Inflammatory macrophage treated with lipopolysaccharide for 4 hours (primary cell): ENCODE measurements around the gene PIGR.

Experiments
- DNase-seq: peaks from one replicate; pipeline ENCODE4 v3.0.0-alpha.2; 2020

Gene PIGR

GRCh38 chr1:206946261-206946660 is at the start of gene PIGR:
PIGR (minus strand) TSS chr1:206946466; CDS start chr1:206940531, 5,935 bp downstream.
- no peak for DNase-seq

GRCh38 chr1:206992790-206993189 is 46.5 kb upstream of the PIGR start:
- no peak for DNase-seq

- no peak for DNase-seq
Observed at GRCh38 chr1:206987873-206988272, 41.6 kb upstream of the PIGR start.

GRCh38 chr1:206986885-206987284 is 40.6 kb upstream of the PIGR start:
- no peak for DNase-seq

GRCh38 chr1:206986402-206986801 is 40.1 kb upstream of the PIGR start:
- DNase-seq: no peak

GRCh38 chr1:206985162-206985749 is 39.0 kb upstream of the PIGR start:
- DNase-seq: no peak

GRCh38 chr1:206982216-206982615 is 36.0 kb upstream of the PIGR start:
- DNase-seq: peak; percentile 69

DNA sequence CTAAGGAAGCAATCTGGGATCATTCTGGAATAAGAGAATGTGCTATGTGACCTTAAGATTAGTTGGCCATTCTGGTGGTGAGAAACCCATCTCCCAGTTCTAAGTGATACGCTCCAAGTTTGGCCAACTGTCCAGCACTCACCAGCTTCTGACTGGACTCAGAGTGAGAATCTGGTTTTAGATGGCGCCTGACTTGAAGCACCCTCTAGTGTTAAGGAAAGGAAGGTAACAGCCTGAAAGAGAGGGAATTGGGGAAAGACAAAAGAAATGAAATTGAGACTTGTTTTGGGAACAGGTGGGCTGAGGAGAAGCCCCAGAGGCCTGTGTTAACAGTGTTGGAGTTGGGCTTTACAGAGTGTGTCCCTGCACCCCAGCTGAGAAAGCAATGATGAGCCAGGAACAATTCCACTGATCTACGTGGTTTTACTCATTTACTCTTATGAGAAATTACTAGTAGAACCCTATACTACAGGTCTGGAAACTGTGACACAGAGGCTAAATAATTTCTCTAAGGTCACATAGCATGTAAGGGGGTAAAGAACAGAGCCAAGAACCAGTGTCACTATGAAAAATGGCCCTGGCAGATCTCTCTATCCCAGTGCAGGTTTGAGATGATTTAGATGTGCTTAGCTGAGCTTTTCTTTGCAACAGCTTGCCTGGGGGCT is 33.2 kb upstream of the PIGR start:
- DNase-seq: peak; percentile 47

DNA sequence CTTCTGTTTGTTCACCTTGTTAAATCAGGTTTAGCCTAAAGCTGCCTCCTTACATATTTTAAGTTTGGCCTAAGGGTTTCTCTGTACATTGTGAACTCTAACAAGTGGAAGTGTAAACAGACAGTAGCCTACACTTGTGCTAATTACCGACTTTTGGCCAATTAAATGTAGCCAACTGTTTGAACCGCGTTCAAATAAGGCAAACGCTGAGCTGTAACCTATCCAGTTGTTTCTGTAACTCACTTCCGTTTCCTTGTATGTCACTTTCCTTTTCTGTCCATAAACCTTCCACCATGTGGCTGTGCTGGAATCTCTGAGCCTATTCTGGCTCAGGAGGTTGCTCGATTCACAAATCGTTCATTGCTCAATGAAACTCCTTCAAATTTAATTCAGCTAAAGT is 32.0 kb upstream of the PIGR start:
- DNase-seq: no peak

DNA sequence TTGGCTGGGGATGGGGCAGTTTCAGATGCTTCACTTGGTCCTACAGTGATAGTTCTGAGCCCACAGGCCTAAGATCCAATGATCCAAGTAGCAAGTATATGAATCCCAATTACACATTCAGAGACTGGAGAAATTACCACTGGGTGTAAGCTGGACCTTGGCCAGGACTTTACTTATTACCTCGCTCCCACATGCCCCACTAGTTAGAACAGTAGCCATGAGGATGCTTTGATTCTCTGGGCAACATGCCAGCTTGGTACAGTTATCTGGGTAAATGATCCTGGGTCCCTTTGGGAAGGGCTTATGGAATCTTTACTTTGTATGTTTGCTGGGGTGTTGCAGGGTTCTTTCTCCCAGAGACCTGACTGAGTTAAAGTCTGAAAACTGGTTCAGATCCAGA is 29.0 kb upstream of the PIGR start:
- no peak for DNase-seq

DNA sequence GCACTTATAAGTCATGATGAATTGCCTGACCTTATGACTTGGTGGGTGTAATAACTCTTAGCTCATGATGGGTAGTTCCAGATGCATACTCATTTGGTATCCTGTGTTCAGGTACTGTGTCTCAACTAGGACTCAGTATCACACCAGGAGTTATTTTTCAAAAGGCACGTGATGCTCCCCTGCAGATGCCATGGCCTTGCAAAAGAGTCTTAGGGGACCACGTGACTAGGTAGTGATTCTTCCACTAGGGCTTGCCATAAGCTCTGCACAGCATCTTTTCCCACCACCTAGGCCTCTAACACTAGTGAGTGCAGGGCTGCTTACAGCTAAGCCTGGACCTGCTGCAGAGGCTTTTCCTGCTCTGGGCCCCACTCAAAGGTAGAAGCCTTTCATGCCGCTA is 27.9 kb upstream of the PIGR start:
- no peak for DNase-seq

- DNase-seq: no peak
Observed at GRCh38 chr1:206972728-206973127, 26.5 kb upstream of the PIGR start.

DNA sequence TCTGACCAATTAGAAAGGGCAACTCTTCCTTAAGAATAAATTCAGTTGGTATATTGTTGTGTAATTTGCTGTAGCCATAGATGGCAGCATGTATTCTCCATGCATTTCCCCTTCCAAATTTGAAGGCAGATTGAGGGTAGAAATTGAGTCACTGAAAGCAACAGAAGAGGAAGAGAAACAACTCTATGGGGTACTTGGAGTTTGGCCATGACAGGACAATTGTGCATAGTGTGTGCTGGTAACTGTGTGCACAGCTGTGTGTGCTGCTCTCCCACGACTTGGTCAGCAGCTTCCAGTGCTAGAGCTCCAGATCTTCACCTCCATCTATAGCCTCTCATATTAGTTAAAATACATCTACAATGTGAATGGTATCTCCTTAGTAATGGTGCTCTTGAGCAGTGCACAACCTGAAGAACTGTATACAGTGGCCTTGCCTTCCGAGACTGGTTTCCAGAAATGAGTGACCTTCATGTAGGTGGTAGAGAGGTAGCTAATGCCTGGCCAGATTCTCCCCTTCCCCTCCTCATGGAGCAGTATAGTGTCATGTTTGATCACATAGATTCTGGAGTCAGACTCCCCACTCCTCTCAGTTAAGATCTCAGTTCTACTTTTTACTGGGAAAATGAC is 24.9 kb upstream of the PIGR start:
- peak; percentile 84 for DNase-seq

DNA sequence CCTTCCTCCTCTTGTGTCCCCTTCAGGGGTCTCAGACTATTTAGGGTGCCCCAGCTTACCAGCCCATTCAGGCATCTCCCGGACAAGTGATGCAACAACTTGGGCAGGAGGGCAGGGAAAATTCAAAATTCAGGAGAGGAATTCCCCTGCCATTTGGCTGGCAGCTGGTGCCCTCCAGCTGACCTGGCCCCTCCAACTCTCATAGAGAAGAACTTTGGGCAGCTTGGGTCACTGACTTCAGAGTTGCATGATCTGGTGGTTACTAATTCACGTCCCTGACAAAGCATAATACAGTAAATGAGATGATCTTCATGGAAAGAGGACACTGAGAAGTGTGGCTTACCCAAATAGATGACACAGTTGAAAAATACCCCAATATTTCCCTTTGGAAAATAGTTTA is 24.2 kb upstream of the PIGR start, which contains the start of gene FCAMR:
TSS of gene FCAMR (minus strand) at position 15 of the 400 bp plus-strand sequence. CDS start 335 bp downstream, outside the sequence.
- peak; percentile 78 for DNase-seq

DNA sequence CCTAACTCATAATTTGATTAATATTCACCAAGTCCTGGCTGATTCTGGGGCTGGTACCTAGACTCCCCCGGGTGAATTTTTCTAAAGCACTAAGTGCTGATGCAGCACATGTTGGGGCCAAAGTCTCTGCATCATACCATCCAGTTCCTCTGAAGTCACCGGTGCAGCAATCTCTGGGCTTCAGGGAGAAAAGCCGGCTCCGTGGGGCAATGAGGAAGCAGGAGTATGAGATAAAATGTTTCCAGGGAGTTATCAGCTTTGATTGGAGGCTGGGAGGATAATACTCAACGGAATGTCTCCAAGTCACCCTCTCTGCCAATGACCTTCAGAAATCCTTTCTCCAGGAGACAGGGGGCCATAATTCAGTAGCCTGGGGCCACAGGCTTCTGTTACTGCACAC is 22.8 kb upstream of the PIGR start:
- DNase-seq: peak; percentile 61

DNA sequence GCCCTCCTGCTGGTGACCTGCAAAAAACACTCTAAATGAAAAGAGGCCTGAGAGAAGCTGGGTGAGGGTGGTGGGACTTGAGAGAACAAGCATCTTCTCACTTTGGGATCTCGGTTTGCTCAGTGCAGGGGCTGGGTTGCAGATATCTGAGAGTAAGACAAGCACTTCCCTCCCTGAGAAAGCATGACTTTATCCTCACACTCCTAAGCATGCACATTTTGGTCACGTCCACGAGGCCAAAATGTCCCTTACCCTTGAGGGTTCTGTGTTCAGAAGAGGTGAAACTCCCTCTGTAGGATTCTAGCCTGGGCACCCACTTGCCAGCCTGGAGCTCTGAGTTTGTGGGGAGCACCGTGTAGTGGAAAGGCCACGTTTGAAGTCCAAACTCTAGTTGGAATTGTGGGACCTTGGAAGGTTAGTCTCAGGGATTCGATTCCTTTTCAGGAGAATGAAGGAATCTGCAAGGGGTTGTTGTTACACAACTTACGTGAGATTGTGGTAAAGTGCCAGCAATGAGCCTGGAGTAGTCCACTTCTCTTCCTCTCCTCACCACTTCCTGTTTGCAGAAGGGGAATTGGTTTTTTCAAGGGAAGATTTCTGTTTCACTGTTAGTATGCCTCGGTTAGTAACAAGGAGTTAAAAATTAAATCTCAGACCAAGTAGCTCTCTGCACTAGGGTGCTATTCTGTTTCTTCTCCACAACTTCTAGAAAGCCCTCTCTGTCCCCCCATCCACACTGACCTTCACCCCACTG is 21.0 kb upstream of the PIGR start:
- DNase-seq: peak; percentile 94

- no peak for DNase-seq
Observed at GRCh38 chr1:206965781-206966180, 19.5 kb upstream of the PIGR start.

DNA sequence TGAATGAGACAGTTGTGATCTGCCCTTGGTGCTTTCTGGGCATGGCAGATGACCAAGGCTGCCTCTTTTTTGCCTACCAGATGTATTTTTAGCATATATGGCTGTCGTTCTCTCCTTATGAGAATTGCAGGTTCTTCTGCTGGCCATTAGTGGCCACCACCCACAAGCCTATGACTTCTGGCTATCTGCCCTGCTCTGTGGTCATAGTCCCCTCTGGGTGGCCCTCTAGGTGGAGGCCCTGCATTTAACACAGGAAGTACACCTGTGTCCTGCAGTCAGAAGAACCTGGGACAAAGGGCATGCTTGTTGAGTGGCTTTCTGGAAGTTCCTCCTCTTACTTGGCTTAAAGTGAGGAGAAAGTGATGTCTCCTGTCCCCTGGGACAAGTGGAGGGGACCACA is 17.5 kb upstream of the PIGR start:
- DNase-seq: no peak

DNA sequence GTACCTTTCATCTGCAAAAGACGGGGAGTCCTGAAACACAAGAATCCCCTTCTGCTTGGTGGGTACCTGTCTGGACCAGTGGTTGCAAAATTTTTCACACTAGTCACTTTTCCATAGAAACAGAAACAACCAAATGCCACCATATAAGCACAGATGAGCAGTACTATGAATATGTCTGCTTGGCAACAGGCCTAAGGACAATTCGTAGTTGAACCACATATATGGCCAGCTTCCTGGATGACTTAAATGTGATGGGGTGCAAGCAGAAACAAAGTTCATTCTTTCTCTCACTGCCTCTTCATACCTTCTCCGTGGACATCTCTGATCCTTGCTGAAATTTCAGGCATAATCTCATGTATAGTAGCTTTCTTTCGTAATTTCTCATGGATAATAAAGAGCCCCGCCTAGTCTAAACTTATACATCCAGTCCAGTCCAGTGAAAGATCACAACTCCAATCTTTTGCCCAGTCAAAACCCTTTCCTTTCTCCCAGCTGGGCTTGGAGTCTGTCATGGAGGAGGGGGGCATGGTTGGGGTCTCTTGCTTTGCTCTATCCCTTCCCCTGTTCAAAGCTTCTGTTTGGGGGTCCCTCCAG is 16.9 kb upstream of the PIGR start:
- no peak for DNase-seq

GRCh38 chr1:206962272-206962671 is 16.0 kb upstream of the PIGR start:
- DNase-seq: peak; percentile 48

GRCh38 chr1:206961668-206962067 is 15.4 kb upstream of the PIGR start:
- no peak for DNase-seq

GRCh38 chr1:206960676-206961386 is 14.6 kb upstream of the PIGR start:
- DNase-seq: no peak

DNA sequence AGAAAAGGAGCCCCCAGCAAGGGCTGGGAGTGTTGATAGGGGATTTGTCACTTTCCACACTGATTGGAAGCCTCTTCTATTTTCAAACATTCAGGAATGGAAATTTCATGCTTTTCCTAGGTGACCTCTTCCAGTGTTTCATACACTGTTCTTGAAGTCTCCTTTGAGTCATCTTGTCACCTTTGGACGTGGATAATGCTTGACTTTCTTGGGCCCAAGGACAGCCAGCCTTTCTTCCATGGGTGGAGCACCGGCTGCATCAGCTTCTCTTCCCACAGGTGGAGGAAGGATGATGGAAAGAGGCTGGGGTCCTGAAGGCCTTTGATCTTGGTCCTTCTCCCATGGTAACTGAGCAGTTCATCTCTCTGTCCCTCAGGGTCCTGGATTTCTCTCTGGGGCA is 11.9 kb upstream of the PIGR start:
- no peak for DNase-seq
